Breast epithelium (tissue), 4 donors: ENCODE data around the gene PTPRN2. TPM values are rescaled to one million over a fixed set of nuclear protein-coding genes. Genes with fewer than 3 reads are reported as not detected.

Experiments used
- DNase-seq, 2 donors: peaks; one replicate each; pipeline ENCODE4 v3.0.0-alpha.2; 2019; ENCODE audit warnings: low spot score in 2 of 2
- H3K27ac ChIP-seq, 2 donors: fragments of 200-600 bp; sonication (generic) in 1 of 2; one replicate each; pipeline ENCODE4 v1.5.1; 2016 to 2019; ENCODE audit warnings: mild to moderate bottlenecking in 1 of 2
- H3K27me3 ChIP-seq, 2 donors: fragments of 200-600 bp; sonication (generic) in 1 of 2; one replicate each; pipeline versions ENCODE4 v1.5.1 to v1.6.0; 2017 to 2019; ENCODE audit warnings: control low read depth in 1 of 2, mild to moderate bottlenecking in 1 of 2
- H3K36me3 ChIP-seq: fragments of 200-600 bp; one replicate; pipeline ENCODE4 v1.5.1; 2019
- H3K4me1 ChIP-seq, 2 donors: fragments of 200-600 bp; sonication (generic); one replicate each; pipeline ENCODE4 v1.5.1; 2016 to 2019; ENCODE audit warnings: control low read depth in 1 of 2
- H3K4me3 ChIP-seq, 3 donors: fragments of 200-600 bp; sonication (generic); 1 replicate in 2 of 3; 2 replicates in 1 of 3; pipeline ENCODE4 v1.5.1; 2016 to 2019; ENCODE audit warnings: mild to moderate bottlenecking in 3 of 3, moderate library complexity in 2 of 3
- H3K9me3 ChIP-seq, 2 donors: fragments of 200-600 bp; sonication (generic) in 1 of 2; one replicate each; pipeline ENCODE4 v1.5.1; 2016 to 2019; ENCODE audit warnings: control low read depth in 1 of 2
- CTCF ChIP-seq, 3 donors: fragments of 450-650 bp; IDR thresholded peaks; one replicate each; pipeline ENCODE4 v1.5.1; 2016 to 2017; ENCODE audit warnings: antibody characterized with exemption in 3 of 3, mild to moderate bottlenecking in 3 of 3, moderate library complexity in 3 of 3
- POLR2A ChIP-seq: fragments of 450-650 bp; IDR thresholded peaks from one replicate; pipeline ENCODE4 v1.6.1; 2016; ENCODE audit warnings: antibody characterized with exemption, mild to moderate bottlenecking, moderate library complexity
- POLR2AphosphoS5 ChIP-seq, 3 donors: sonication (generic); formaldehyde crosslinking; IDR thresholded peaks; one replicate each; pipeline ENCODE4 v1.6.1; 2017; ENCODE audit warnings: antibody characterized with exemption in 3 of 3
- intact Hi-C: fragments of 100-400 bp; cut with DNase I; formaldehyde crosslinking; loops from one replicate; pipeline ENCODE4 v1.15.1; 2023; ENCODE audit warnings: low total_unique reads
- total RNA-seq, 3 donors: library from RNA; depleted of rRNA; stranded (reverse); fragments of >200 nt; gene quantifications; one replicate each; pipeline ENCODE4 v1.1.0, GENCODE V29; 2016

Gene PTPRN2
- total RNA-seq, 3 donors from 2014 or later = 1.6 to 2.2 (median 2.2) TPM

GRCh38 chr7:158588878-158589442 lies 1.3 kb upstream of the PTPRN2 start:
- Histone ChIP-seq H3K27me3 (peaks cover 11 to 26% of the 10 kb centered on the region in 2 donors), H3K4me1 (peaks cover 0 to 12% of the 10 kb centered on the region in 2 donors), H3K36me3 (no peaks in the 10 kb centered on the region), H3K9me3 (peaks cover 0 to 5% of the 10 kb centered on the region in 2 donors), H3K4me3 (no peak overlapping the region), H3K27ac (no peak overlapping the region)
- DNase-seq = no peak
- intact Hi-C loops = no loop called here
- TF ChIP-seq CTCF (IDR thresholded peaks at IDR 0.05) = no peak
- TF ChIP-seq POLR2AphosphoS5 (IDR thresholded peaks at IDR 0.05) = no peak
- no peak for TF ChIP-seq POLR2A

GRCh38 chr7:158588085-158588877 lies 658 bp upstream of the PTPRN2 start:
- Histone ChIP-seq H3K9me3 (peaks cover 0 to 5% of the 10 kb centered on the region in 2 donors), H3K27me3 (peaks cover 11 to 32% of the 10 kb centered on the region in 2 donors), H3K4me3 (peak overlapping the region; percentile 17 to 64 (median 48)), H3K36me3 (no peaks in the 10 kb centered on the region), H3K4me1 (peaks cover 0 to 12% of the 10 kb centered on the region in 2 donors), H3K27ac (no peak overlapping the region)
- no peak for DNase-seq
- intact Hi-C loops = no loop called here
- no peak for TF ChIP-seq CTCF (IDR thresholded peaks at IDR 0.05)
- TF ChIP-seq POLR2A = no peak

GRCh38 chr7:158586499-158587161 lies 993 bp downstream of the PTPRN2 start:
- intact Hi-C loops = no loop called here
- Histone ChIP-seq H3K36me3 (no peaks in the 10 kb centered on the region), H3K27ac (no peak overlapping the region), H3K4me1 (peaks cover 0 to 12% of the 10 kb centered on the region in 2 donors), H3K9me3 (no peaks in the 10 kb centered on the region), H3K4me3 (peak overlapping the region in 2 of 3 donors; percentile 48 to 64), H3K27me3 (peaks cover 11 to 35% of the 10 kb centered on the region in 2 donors)
- no peak for DNase-seq
- no peak for TF ChIP-seq POLR2AphosphoS5 (IDR thresholded peaks at IDR 0.05)
- no peak for TF ChIP-seq POLR2A
- no peak for TF ChIP-seq CTCF (IDR thresholded peaks at IDR 0.05)

- peak overlapping the region in 2 of 3 donors; percentile 48 to 64 for H3K4me3 ChIP-seq
- no peak overlapping the region for H3K27ac ChIP-seq
- H3K36me3 ChIP-seq = no peaks in the 10 kb centered on the region
- no peaks in the 10 kb centered on the region for H3K9me3 ChIP-seq
- peaks cover 11 to 38% of the 10 kb centered on the region in 2 donors for H3K27me3 ChIP-seq
- TF ChIP-seq POLR2AphosphoS5 (IDR thresholded peaks at IDR 0.05) = no peak
- no peak for TF ChIP-seq POLR2A
- TF ChIP-seq CTCF (IDR thresholded peaks at IDR 0.05) = no peak
- no peak for DNase-seq
- intact Hi-C loops = no loop called here
- H3K4me1 ChIP-seq = peaks cover 0 to 12% of the 10 kb centered on the region in 2 donors
Observed at GRCh38 chr7:158585721-158586498, 1.7 kb downstream of the PTPRN2 start.
